HTR-8/SVneo (cell line): ENCODE measurements around the gene MED12L.

Experiments used
- DNase-seq: peaks from one replicate; pipeline ENCODE4 v3.0.0; 2011; ENCODE audit warnings: low spot score, mixed read lengths; ENCODE audit not compliant: insufficient read length
- FAIRE-seq: peaks from 2 replicates; lab custom pipeline; 2011; peaks lifted over from hg19 to GRCh38; lab: Jason Lieb, UNC

The MED12L gene

DNA sequence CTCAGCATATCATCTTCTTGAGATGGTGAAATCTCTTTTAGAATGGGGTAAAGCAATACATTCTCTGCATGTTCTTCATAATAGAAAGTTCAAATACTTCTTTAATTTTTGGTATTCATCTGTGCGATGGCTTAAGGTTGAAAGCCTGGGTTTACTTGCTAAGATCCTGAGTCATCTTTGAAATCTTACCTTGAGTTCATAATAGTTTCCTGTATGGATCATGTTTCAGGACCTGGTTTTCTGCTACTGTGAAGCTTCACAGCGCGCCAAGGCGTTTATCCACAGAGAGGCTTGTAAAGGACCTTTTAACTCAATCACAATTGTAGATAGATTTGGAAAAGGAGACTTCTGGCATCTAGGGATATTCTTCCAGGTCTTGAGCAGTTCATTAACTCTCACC lies 39.0 kb downstream of the MED12L start:
- DNase-seq (no peak), FAIRE-seq (no peak)

DNA sequence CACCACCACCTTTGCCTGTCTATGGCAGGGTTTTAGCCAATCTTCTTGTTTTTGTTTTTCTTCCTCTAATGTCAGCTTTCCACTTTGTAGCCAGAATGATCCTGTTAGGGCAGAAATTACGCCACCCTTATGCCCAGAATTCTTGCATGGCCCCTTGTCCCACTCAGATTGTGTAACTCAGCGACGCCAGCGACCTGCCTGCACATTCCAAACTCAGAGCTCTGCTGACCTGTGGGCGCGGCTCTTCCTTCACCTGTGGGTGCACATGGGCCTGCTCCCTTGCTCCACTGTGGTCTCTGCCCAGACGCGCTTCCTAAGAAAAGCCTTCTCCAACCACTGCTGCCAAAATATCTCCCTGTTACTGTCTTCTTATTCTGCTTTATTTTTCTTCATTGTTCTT lies 45.0 kb downstream of the MED12L start:
- no peak for FAIRE-seq
- no peak for DNase-seq

DNA sequence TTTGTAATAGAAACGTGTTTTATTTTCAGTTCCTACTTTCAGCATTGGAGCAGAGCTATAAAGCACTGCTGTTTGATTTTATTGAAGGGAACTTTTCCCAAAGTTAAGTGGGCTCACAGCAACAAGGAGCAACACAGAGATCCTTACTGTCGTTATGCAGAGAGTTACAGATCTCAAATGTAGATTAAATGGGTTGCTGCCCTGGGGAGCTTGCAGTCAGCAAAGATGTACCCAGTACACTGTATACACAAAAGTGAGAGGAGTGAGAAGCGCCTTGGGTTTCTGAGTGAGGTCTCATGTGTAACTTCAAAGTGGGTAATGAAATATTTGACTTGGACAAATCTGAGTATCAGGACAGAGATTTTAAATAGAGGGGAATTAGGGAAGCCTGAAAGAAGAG lies 47.7 kb downstream of the MED12L start:
- DNase-seq: no peak
- FAIRE-seq: no peak

DNA sequence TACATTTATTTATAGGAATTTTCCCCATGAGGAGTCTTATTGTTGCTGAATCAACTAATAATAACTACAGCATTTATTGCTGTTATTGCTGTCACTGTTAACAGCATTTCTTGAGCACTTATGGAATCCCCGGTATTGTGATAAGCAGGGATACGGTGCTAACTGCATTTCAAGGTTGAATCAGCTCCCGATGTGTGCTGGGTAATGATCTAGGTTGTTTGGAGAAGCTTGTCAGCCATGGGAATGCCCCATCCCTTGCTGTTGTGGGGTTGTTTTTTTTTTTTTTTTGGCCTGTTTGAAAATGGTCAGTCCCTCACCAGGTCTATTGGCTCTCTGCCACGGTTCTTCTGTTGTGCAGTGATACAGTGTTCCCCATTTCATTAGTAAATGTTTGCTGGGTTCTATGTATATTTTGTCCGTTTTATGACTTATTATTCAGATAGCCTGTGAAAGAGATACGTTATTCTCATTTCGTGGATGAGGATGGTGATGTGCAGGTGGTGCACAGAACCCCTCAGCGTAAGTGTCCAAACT lies 48.5 kb downstream of the MED12L start:
- DNase-seq (no peak), FAIRE-seq (no peak)

DNA sequence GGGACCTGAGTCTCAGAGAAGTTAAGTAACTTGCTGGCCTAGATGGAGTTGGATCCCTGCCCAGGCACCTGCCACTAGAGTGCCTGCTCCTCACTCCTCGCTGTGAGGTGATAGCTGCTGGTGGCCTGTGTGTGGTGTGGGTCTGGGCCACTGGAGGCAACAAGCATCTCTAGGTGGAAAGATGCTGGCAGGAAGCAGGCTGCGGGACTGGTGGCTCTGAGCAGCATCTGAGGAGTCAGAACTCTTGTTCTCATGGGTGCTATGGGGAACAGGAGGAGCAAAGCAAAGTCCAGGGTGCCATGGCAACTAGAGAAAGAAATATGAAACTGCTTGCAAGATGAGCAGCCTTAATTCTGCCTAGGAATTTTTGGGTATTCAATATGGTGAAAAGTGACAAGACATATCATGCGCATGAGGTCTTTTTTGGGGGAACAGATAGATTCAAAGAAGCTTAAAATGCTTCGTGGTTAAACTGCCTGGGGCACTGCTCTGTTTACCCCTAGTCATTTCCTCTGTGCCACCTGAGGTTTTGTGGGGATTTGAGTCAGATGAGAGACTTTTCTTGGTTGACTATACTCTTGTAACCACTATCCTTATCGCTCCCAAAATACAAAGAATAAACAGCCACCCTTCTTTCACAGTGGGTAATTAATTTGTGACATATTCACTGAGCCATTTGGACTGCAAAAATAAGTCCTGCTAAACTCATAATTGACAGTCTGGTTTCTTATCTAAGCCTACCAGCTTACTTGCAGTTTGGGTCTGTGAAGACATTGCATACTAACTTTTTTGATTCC lies 50.3 kb downstream of the MED12L start:
- DNase-seq (no peak), FAIRE-seq (no peak)

GRCh38 chr3:151142929-151143328 lies 57.5 kb downstream of the MED12L start:
- FAIRE-seq (no peak), DNase-seq (no peak)

DNA sequence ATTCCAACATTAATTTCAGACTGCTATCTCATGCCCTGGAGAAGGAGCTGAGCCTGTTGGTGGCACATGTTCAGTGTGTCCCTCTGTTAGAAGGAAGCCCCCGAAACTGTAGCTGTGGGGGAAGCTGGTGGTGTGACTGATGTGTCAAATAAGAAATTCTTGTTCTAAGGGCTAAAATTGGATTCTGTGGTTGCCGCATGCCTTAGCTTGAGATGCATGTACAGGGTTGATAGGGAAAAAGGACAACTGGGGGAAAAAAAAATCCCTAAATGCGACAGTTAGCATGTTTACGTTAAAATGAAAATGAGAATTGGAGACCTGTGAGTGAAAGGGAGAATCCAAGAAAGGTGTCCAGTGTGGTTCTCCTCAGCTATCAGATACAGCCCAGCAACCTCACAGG lies 58.6 kb downstream of the MED12L start:
- no peak for DNase-seq
- no peak for FAIRE-seq

DNA sequence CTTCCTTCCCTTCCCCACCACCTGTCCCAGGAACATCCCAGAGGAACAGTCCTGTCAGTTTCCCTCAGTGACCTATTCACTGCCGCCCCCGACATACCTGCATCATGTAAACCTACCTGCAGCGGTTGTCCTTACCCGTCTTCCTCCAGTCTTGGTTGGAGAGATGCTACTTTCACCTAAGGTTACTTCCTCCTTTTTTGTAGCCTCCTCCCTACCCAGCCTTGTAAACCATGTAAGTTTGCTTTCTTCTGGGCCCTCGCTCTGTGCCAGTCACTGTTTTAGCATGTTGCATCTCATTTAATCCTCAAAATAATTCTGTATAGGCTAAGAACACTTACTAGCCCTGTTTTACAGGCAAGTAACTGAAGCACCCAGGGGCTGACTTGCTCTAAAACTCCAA lies 59.3 kb downstream of the MED12L start:
- FAIRE-seq (no peak), DNase-seq (no peak)

GRCh38 chr3:151145713-151146070 lies 60.2 kb downstream of the MED12L start:
- FAIRE-seq: no peak
- no peak for DNase-seq

DNA sequence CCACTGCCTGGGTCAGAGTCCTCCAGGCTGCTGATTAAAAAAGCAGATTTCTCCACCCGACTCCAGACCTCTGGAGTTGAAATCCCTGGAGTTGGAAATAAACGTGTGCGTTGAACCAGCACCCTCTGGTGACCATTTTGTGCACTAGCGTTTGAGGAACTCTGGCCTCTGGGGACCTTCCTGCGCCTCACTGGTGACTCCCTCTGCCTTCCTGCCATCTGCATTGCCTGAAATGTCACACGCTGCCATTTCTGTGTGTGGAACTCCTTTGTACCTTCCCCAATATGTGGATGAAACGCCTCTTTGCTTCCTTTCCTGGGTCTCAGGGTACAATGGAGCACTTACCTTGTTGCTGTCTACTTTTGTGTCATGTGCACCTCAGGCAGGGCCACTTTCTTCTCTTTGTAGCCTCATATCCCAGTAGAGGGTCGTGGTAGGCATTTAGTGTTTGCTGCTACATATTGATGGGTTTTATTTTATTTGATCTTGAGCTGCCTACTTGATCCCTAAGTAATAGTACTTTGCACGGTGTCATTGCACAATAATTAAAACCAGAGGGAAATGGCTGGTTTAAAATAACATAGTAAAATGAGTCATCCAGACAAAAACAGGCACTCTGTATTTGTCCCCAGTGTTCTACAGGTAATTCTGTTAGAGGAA lies 60.7 kb downstream of the MED12L start:
- no peak for FAIRE-seq
- peak; percentile 61 for DNase-seq

- no peak for FAIRE-seq
- no peak for DNase-seq
These were observed 61.2 kb downstream of the MED12L start for GRCh38 chr3:151146731-151147091.

DNA sequence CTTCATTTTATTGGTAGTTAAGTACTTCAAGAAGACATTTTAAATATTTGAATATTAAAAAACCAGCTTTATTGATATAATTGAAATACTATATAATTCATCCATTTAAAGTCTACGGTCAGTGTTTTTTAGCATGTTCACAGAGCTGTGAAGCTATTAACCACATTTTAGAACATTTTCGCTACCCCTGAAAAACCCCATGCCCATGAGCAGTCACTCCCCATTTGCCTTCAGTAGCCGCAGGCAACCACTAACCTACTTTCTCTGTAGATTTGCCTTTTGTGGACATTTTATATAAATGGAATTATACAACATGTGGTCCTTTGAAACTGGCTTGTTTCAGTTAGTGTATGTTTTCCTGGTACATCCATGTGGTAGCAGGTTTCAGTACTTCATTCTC lies 61.8 kb downstream of the MED12L start:
- no peak for DNase-seq
- no peak for FAIRE-seq

GRCh38 chr3:151152455-151153079 lies 67.1 kb downstream of the MED12L start:
- DNase-seq: no peak
- FAIRE-seq: no peak

- no peak for DNase-seq
- no peak for FAIRE-seq
These were observed 69.1 kb downstream of the MED12L start for GRCh38 chr3:151154566-151154965.

GRCh38 chr3:151155409-151156128 lies 70.1 kb downstream of the MED12L start:
- no peak for FAIRE-seq

DNA sequence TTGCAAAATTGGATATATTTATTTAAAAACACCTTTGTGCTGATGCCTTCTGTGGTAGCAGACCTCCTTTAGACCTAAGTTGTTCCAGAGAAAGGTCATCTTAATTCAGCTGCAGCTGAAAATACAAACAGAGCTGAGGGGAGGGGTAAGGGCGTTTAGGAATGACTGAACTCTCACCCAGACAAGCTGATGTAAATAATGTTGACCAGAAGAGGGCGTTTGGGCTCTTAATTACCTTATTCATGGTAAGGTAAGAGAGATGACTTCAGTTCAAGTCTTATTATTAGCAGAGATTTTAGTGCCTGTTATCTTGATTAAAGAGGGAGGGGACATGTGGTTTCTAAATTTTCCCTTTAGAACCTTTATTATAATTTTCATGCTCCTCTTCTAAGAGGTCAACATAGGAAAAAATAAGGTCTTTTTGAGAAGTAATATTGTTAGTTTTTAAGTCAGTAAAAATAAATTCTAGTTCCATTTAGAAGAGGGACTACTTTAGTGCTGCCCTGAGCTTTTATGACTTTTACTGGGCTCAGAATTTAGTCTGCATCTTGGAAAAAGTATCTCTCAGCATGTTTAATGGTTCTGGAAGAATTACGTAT lies 71.3 kb downstream of the MED12L start:
- peak; percentile 59 for DNase-seq
- no peak for FAIRE-seq

More at GRCh38 chr3:151155409-151156128, 70.1 kb downstream of the MED12L start:
- no peak for DNase-seq

DNA sequence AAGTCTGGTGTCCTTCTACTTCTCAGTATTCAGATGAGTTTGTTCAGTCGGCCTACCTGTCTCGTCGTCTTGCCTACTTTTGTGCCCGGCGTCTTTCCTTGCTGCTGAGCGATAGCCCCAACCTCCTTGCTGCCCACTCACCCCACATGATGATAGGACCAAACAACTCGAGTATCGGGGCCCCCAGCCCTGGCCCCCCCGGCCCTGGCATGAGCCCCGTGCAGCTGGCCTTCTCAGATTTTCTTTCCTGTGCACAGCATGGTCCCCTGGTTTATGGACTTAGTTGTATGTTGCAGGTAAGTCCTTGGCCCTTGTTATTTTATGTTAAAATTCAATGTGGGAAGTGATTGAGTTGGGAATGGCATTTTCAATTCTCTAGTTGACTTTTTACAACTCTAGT lies 74.3 kb downstream of the MED12L start:
- no peak for DNase-seq
- FAIRE-seq: no peak

DNA sequence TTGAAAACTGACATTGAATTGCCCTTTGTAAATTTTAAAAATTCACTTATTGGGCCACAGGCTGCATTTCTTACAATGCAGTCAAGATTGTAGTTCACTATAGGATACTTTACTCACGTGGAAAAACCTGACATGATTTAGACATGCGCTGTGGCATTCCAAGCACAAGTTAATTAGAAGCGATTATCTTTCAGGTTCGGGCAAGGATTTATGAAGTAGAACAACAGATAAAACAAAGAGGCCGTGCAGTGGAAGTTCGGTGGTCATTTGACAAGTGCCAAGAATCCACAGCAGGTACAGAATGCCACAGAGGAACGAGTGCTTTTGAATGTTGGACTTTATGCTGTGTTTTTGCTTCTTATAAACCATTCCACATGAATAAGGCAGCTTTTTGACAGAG lies 79.8 kb downstream of the MED12L start:
- no peak for DNase-seq

DNA sequence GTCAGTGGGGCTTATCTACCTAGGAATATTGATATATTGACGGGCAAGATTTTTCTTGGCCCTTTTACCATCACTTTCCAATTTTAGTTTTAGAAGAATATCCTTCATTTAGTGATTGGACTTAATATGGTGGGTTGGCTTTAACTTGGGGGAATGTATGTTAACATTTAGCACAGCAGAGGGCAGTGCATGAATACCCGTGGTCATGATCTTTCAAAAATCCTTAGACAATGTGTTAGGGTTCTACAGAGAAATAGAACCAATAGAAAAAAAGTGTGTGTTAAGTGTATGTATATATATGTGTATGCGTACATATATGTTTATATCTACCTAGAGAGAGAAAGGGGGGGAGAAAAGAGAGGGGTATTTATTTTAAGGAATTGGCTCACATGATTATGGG lies 80.7 kb downstream of the MED12L start:
- no peak for DNase-seq
- FAIRE-seq: no peak

More for the DNA sequence above, 79.8 kb downstream of the MED12L start:
- no peak for FAIRE-seq
